BJ (cell line): ENCODE measurements around the gene OR5T1. TPM values are rescaled to one million over a fixed set of nuclear protein-coding genes. Genes with fewer than 3 reads are reported as not detected.

ENCODE experiments used
- CTCF ChIA-PET: fragments of 350-600 bp; formaldehyde crosslinking; extraction: SDS; loops from one replicate; lab custom pipeline; 2021; ENCODE audit warnings: antibody characterized with exemption, inconsistent platforms; lab: Yijun Ruan, JAX
- POLR2A ChIA-PET: fragments of 300-600 bp; sonication (Branson Sonifier 250); formaldehyde crosslinking; extraction: SDS; loops from one replicate; lab custom pipeline; 2021; ENCODE audit warnings: antibody characterized with exemption; lab: Charles Lee
- DNase-seq: peaks from one replicate; pipeline ENCODE4 v3.0.0-alpha.2; 2011; ENCODE audit warnings: low read depth
- H3K27me3 ChIP-seq: 2 replicates; pipeline ENCODE4 v1.6.0; 2011; ENCODE audit warnings: low read length; ENCODE audit not compliant: control insufficient read depth, insufficient read depth
- H3K36me3 ChIP-seq: 2 replicates; pipeline ENCODE4 v1.5.1; 2011; ENCODE audit warnings: low read length; ENCODE audit not compliant: control insufficient read depth, insufficient read depth
- H3K4me3 ChIP-seq: 2 replicates; pipeline ENCODE4 v1.5.1; 2011; ENCODE audit warnings: low read depth, mild to moderate bottlenecking, control low read depth, low read length
- polyA plus RNA-seq: library from polyadenylated mRNA; depleted of rRNA; stranded (reverse); fragments of >200 nt; gene quantifications from 2 replicates; pipeline ENCODE4 v1.2.3, GENCODE V29; 2011; rRNA removed
- TF ChIP-seq, protein P1 (sequence below): IDR thresholded peaks from 2 replicates; pipeline ENCODE4 v1.5.1; 2011; ENCODE audit warnings: low read depth, mild to moderate bottlenecking, control low read depth, inconsistent platforms, low read length, moderate library complexity; ENCODE audit not compliant: insufficient read depth

Gene OR5T1
- polyA plus RNA-seq, 1 experiment, result not detected

DNA sequence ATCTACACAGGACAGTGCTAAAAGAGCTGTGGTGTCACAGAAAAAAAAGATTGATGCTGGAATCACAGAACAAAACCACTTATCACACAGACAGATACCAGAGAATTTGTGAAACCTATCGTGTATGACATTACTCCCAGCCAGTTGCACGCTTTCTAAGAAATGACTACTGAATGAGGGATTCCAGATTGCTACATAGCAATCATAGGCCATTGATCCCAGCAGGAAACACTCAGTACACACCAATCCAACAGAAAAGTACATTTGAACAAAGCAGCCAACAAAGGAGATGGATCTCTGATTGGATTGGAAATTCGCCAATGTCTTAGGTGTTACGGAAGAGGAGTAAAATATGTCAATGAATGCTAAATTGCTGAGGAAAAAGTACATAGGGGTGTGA is 22.9 kb downstream of the OR5T1 start:
- no peak for DNase-seq
- ChIA-PET POLR2A (no interaction called here), CTCF (no interaction called here)
- Histone ChIP-seq H3K27me3 (no peaks in the 10 kb centered on the region), H3K36me3 (no peaks in the 10 kb centered on the region), H3K4me3 (no peak overlapping the region)
- TF ChIP-seq, protein P1, sequence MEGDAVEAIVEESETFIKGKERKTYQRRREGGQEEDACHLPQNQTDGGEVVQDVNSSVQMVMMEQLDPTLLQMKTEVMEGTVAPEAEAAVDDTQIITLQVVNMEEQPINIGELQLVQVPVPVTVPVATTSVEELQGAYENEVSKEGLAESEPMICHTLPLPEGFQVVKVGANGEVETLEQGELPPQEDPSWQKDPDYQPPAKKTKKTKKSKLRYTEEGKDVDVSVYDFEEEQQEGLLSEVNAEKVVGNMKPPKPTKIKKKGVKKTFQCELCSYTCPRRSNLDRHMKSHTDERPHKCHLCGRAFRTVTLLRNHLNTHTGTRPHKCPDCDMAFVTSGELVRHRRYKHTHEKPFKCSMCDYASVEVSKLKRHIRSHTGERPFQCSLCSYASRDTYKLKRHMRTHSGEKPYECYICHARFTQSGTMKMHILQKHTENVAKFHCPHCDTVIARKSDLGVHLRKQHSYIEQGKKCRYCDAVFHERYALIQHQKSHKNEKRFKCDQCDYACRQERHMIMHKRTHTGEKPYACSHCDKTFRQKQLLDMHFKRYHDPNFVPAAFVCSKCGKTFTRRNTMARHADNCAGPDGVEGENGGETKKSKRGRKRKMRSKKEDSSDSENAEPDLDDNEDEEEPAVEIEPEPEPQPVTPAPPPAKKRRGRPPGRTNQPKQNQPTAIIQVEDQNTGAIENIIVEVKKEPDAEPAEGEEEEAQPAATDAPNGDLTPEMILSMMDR, result no peak

DNA sequence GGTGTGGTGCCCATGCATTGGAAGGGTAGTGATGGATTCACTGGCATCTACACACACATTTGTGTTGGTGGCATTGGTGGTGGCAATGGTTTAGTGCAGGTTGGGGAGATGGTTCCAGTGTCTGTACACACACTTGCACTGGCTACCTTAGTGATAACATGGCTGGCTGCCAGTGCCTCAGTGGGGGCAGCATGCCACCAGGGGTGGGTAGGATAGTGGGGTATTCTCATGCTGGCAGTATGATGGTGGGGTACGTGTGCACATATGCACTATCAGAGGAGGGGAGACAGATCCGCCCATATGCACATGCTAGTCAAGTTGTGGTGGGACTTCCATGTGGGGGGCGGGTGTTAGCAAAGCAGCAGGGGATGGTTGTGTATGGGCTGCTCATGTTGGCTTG is 33.9 kb downstream of the OR5T1 start:
- POLR2A ChIA-PET, result no interaction called here
- Histone ChIP-seq H3K36me3 (no peaks in the 10 kb centered on the region), H3K27me3 (no peaks in the 10 kb centered on the region), H3K4me3 (no peak overlapping the region)
- CTCF ChIA-PET, result no interaction called here
- no peak for DNase-seq
- TF ChIP-seq, protein P1, result no peak

DNA sequence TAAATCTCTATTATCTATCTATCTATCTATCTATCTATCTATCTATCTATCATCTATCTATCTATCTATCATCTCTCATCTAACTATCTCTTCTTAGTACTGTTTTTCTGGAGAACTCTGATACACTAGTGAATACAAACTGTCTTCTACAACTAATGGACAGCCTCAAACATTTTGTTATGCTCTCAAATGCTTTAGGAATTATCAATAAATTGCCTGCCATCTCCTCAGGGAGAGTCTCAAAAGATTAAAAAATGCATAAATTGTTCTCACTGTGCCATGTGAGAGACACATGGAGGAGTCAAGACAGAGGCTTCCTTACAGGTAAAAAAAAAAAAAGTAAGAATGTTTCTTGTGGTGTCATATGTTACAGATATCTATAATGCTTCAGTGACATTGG is 40.9 kb downstream of the OR5T1 start, which contains the start of gene OR8K3:
TSS of gene OR8K3 (plus strand) at position 301 of the 400 bp plus-strand sequence. CDS start 3,163 bp downstream, outside the sequence.
- no peak for DNase-seq
- no peak within 1 kb of the TSS for H3K4me3 ChIP-seq
- H3K36me3 ChIP-seq, result no peaks in the 10 kb centered on the region
- ChIA-PET CTCF (no interaction called here), POLR2A (no interaction called here)
- TF ChIP-seq, protein P1, result no peak
- no peaks in the 10 kb centered on the region for H3K27me3 ChIP-seq

Other genes starting within 250 kb of the OR5T1 start
- gene OR5AS1, start 246.5 kb upstream of the OR5T1 start, polyA plus RNA-seq, result not detected in 2 replicates
- gene OR8I2, start 180.8 kb upstream of the OR5T1 start, polyA plus RNA-seq, result not detected in 2 replicates
- not detected in 2 replicates for gene OR8H2, start 170.5 kb upstream of the OR5T1 start, polyA plus RNA-seq
- not detected in 2 replicates for gene OR8H3, start 151.8 kb upstream of the OR5T1 start, polyA plus RNA-seq
- not detected in 2 replicates for gene OR8J3, start 134.0 kb upstream of the OR5T1 start, polyA plus RNA-seq
- gene OR8K5, start 113.8 kb upstream of the OR5T1 start, polyA plus RNA-seq, result not detected in 2 replicates
- gene OR5J2, start 97.5 kb upstream of the OR5T1 start, polyA plus RNA-seq, result not detected in 2 replicates
- gene OR5T2, start 39.9 kb upstream of the OR5T1 start, polyA plus RNA-seq, result not detected in 2 replicates
- gene OR5T3, start 21.9 kb upstream of the OR5T1 start, polyA plus RNA-seq, result not detected in 2 replicates
- gene OR8H1, start 18.1 kb downstream of the OR5T1 start, polyA plus RNA-seq, result not detected in 2 replicates
- gene OR8K3, start 41.0 kb downstream of the OR5T1 start, polyA plus RNA-seq, result not detected in 2 replicates
- not detected in 2 replicates for gene OR8K1, start 71.9 kb downstream of the OR5T1 start, polyA plus RNA-seq
- not detected in 2 replicates for gene OR8J1, start 80.1 kb downstream of the OR5T1 start, polyA plus RNA-seq
- not detected in 2 replicates for gene OR8U1, start 101.5 kb downstream of the OR5T1 start, polyA plus RNA-seq
- not detected in 2 replicates for gene OR5AL1, start 138.5 kb downstream of the OR5T1 start, polyA plus RNA-seq
- gene OR5M3, start 199.2 kb downstream of the OR5T1 start, polyA plus RNA-seq, result not detected in 2 replicates
- gene OR5M8, start 217.2 kb downstream of the OR5T1 start, polyA plus RNA-seq, result not detected in 2 replicates